IPS-15b (cell line): Measurements from ENCODE around the gene DOCK9.

Experiments
- H3K27me3 ChIP-seq: one replicate; pipeline ENCODE4 v1.6.1; 2013; ENCODE audit warnings: low read length; ENCODE audit not compliant: control insufficient read depth, insufficient read depth
- H3K36me3 ChIP-seq: one replicate; pipeline ENCODE4 v1.6.1; 2013; ENCODE audit warnings: low read length; ENCODE audit not compliant: control insufficient read depth, insufficient read depth
- H3K4me1 ChIP-seq: one replicate; pipeline ENCODE4 v1.6.1; 2013; ENCODE audit warnings: mild to moderate bottlenecking, low read length; ENCODE audit not compliant: control insufficient read depth, insufficient read depth
- H3K4me3 ChIP-seq: one replicate; pipeline ENCODE4 v1.5.1; 2013; ENCODE audit warnings: low read depth, low read length
- H3K9ac ChIP-seq: one replicate; pipeline ENCODE4 v1.6.1; 2013; ENCODE audit warnings: low read depth, mild to moderate bottlenecking, low read length
- H3K9me3 ChIP-seq: one replicate; pipeline ENCODE4 v1.6.1; 2013; ENCODE audit warnings: mild to moderate bottlenecking, low read length; ENCODE audit not compliant: control insufficient read depth, insufficient read depth

The DOCK9 gene

GRCh38 chr13:98781045-98781444, 196.8 kb downstream of the DOCK9 start:
- Histone ChIP-seq H3K9me3 (no peaks in the 10 kb centered on the region), H3K27me3 (no peaks in the 10 kb centered on the region), H3K9ac (no peak overlapping the region), H3K36me3 (no peaks in the 10 kb centered on the region), H3K4me3 (no peak overlapping the region), H3K4me1 (peaks cover 2% of the 10 kb centered on the region)

- no peaks in the 10 kb centered on the region for H3K9me3 ChIP-seq
- H3K27me3 ChIP-seq = no peaks in the 10 kb centered on the region
- no peak overlapping the region for H3K9ac ChIP-seq
- no peaks in the 10 kb centered on the region for H3K36me3 ChIP-seq
- peaks cover 2% of the 10 kb centered on the region for H3K4me1 ChIP-seq
- H3K4me3 ChIP-seq = no peak overlapping the region
Measured at GRCh38 chr13:98780451-98780850, 197.4 kb downstream of the DOCK9 start.

- H3K27me3 ChIP-seq = no peaks in the 10 kb centered on the region
- H3K4me1 ChIP-seq = peaks cover 2% of the 10 kb centered on the region
- H3K9me3 ChIP-seq = no peaks in the 10 kb centered on the region
- no peak overlapping the region for H3K9ac ChIP-seq
- H3K4me3 ChIP-seq = no peak overlapping the region
- H3K36me3 ChIP-seq = no peaks in the 10 kb centered on the region
Measured at GRCh38 chr13:98779695-98780094, 198.2 kb downstream of the DOCK9 start.

- Histone ChIP-seq H3K36me3 (no peaks in the 10 kb centered on the region), H3K4me3 (no peak overlapping the region), H3K9ac (no peak overlapping the region), H3K27me3 (no peaks in the 10 kb centered on the region), H3K4me1 (peaks cover 2% of the 10 kb centered on the region), H3K9me3 (no peaks in the 10 kb centered on the region)
Measured at GRCh38 chr13:98778749-98779148, 199.1 kb downstream of the DOCK9 start.

GRCh38 chr13:98776644-98777043, 201.2 kb downstream of the DOCK9 start:
- H3K4me1 ChIP-seq = peaks cover 2% of the 10 kb centered on the region
- H3K9ac ChIP-seq = no peak overlapping the region
- H3K36me3 ChIP-seq = no peaks in the 10 kb centered on the region
- no peaks in the 10 kb centered on the region for H3K27me3 ChIP-seq
- no peak overlapping the region for H3K4me3 ChIP-seq
- no peaks in the 10 kb centered on the region for H3K9me3 ChIP-seq

GRCh38 chr13:98775844-98776598, 201.8 kb downstream of the DOCK9 start:
- Histone ChIP-seq H3K9ac (no peak overlapping the region), H3K27me3 (no peaks in the 10 kb centered on the region), H3K4me1 (peaks cover 2% of the 10 kb centered on the region), H3K9me3 (no peaks in the 10 kb centered on the region), H3K36me3 (no peaks in the 10 kb centered on the region), H3K4me3 (no peak overlapping the region)

GRCh38 chr13:98775386-98775785, 202.5 kb downstream of the DOCK9 start:
- Histone ChIP-seq H3K36me3 (no peaks in the 10 kb centered on the region), H3K9ac (no peak overlapping the region), H3K4me1 (peaks cover 2% of the 10 kb centered on the region), H3K27me3 (no peaks in the 10 kb centered on the region), H3K9me3 (no peaks in the 10 kb centered on the region), H3K4me3 (no peak overlapping the region)

- Histone ChIP-seq H3K9me3 (no peaks in the 10 kb centered on the region), H3K4me1 (peaks cover 2% of the 10 kb centered on the region), H3K27me3 (no peaks in the 10 kb centered on the region), H3K9ac (no peak overlapping the region), H3K4me3 (no peak overlapping the region), H3K36me3 (no peaks in the 10 kb centered on the region)
Measured at GRCh38 chr13:98774776-98775175, 203.1 kb downstream of the DOCK9 start.

GRCh38 chr13:98773921-98774320, 203.9 kb downstream of the DOCK9 start:
- no peak overlapping the region for H3K4me3 ChIP-seq
- H3K9ac ChIP-seq = no peak overlapping the region
- H3K27me3 ChIP-seq = no peaks in the 10 kb centered on the region
- peaks cover 2% of the 10 kb centered on the region for H3K4me1 ChIP-seq
- no peaks in the 10 kb centered on the region for H3K9me3 ChIP-seq
- no peaks in the 10 kb centered on the region for H3K36me3 ChIP-seq

GRCh38 chr13:98772794-98773452, 204.9 kb downstream of the DOCK9 start:
- no peak overlapping the region for H3K4me3 ChIP-seq
- H3K9ac ChIP-seq = no peak overlapping the region
- no peaks in the 10 kb centered on the region for H3K4me1 ChIP-seq
- no peaks in the 10 kb centered on the region for H3K27me3 ChIP-seq
- H3K9me3 ChIP-seq = no peaks in the 10 kb centered on the region
- no peaks in the 10 kb centered on the region for H3K36me3 ChIP-seq

GRCh38 chr13:98771838-98772611, 205.8 kb downstream of the DOCK9 start:
- H3K36me3 ChIP-seq = no peaks in the 10 kb centered on the region
- H3K4me3 ChIP-seq = no peak overlapping the region
- no peaks in the 10 kb centered on the region for H3K4me1 ChIP-seq
- no peaks in the 10 kb centered on the region for H3K27me3 ChIP-seq
- no peak overlapping the region for H3K9ac ChIP-seq
- no peaks in the 10 kb centered on the region for H3K9me3 ChIP-seq
